HEK293 (cell line): ENCODE data around the gene FUCA2.
A peak's percentile ranks its signal among the peaks of the same experiment; 100 is the strongest.

ENCODE experiments used
- CTCF ChIA-PET: fragments of 350-600 bp; formaldehyde crosslinking; extraction: SDS; loops from one replicate; lab custom pipeline; 2021; ENCODE audit warnings: antibody characterized with exemption; lab: Yijun Ruan, JAX
- POLR2A ChIA-PET: fragments of 300-600 bp; formaldehyde crosslinking; extraction: SDS; loops from one replicate; lab custom pipeline; 2020; ENCODE audit warnings: antibody characterized with exemption, inconsistent platforms; lab: Yijun Ruan, JAX
- H3K27ac ChIP-seq: fragments of 200-500 bp; sonication (Bioruptor generic); 2 replicates; pipeline ENCODE4 v1.5.1; 2014; ENCODE audit warnings: low read depth, low read length, control low read depth, inconsistent platforms; ENCODE audit errors: extremely low read depth
- H3K36me3 ChIP-seq, 2 experiments: fragments of 200-500 bp in 1 of 2; sonication (Bioruptor generic) in 1 of 2; 1 replicate in 1 of 2; 2 replicates in 1 of 2; pipeline ENCODE4 v1.5.1; 2014 to 2017; ENCODE audit warnings: inconsistent platforms in 2 of 2, low read length in 2 of 2; ENCODE audit not compliant: control insufficient read depth in 2 of 2, insufficient read depth in 1 of 2
- H3K4me1 ChIP-seq: fragments of 200-500 bp; sonication (Bioruptor generic); 2 replicates; pipeline ENCODE4 v1.5.1; 2014; ENCODE audit warnings: mild to moderate bottlenecking, low read length, inconsistent platforms; ENCODE audit not compliant: control insufficient read depth, insufficient read depth
- H3K4me3 ChIP-seq: 2 replicates; pipeline ENCODE4 v1.5.1; 2011; ENCODE audit warnings: low read depth, mild to moderate bottlenecking, control low read depth, low read length, moderate library complexity
- H3K9me3 ChIP-seq: fragments of 200-500 bp; sonication (Bioruptor generic); 2 replicates; pipeline ENCODE4 v1.5.1; 2014; ENCODE audit warnings: low read depth, low read length, inconsistent platforms; ENCODE audit not compliant: control insufficient read depth, insufficient read depth
- GLIS2 ChIP-seq: fragments of 450-650 bp; formaldehyde crosslinking; IDR thresholded peaks from 2 replicates; pipeline ENCODE4 v1.5.1; 2016; ENCODE audit warnings: missing biosample characterization, missing genetic modification characterization
- KLF1 ChIP-seq: fragments of 450-650 bp; formaldehyde crosslinking; IDR thresholded peaks from 2 replicates; pipeline ENCODE4 v1.5.1; 2016; ENCODE audit warnings: missing biosample characterization, missing genetic modification characterization
- KLF8 ChIP-seq: fragments of 450-650 bp; formaldehyde crosslinking; IDR thresholded peaks from 2 replicates; pipeline ENCODE4 v1.5.1; 2016; ENCODE audit warnings: missing biosample characterization, missing genetic modification characterization
- REST ChIP-seq: fragments of 450-650 bp; formaldehyde crosslinking; IDR thresholded peaks from 2 replicates; pipeline ENCODE4 v1.5.1; 2016; ENCODE audit warnings: missing biosample characterization, missing genetic modification characterization
- TSHZ1 ChIP-seq: fragments of 450-650 bp; formaldehyde crosslinking; IDR thresholded peaks from 2 replicates; pipeline ENCODE4 v1.5.1; 2016; ENCODE audit warnings: missing biosample characterization, missing genetic modification characterization, borderline replicate concordance
- ZBTB17 ChIP-seq: fragments of 450-650 bp; formaldehyde crosslinking; IDR thresholded peaks from 2 replicates; pipeline ENCODE4 v1.5.1; 2016; ENCODE audit warnings: missing biosample characterization, missing genetic modification characterization
- ZBTB21 ChIP-seq: fragments of 450-650 bp; formaldehyde crosslinking; IDR thresholded peaks from 2 replicates; pipeline ENCODE4 v1.5.1; 2017; ENCODE audit warnings: missing biosample characterization, missing genetic modification characterization
- ZBTB7A ChIP-seq: fragments of 450-650 bp; formaldehyde crosslinking; IDR thresholded peaks from 2 replicates; pipeline ENCODE4 v1.5.1; 2016; ENCODE audit warnings: low read depth, missing biosample characterization, missing genetic modification characterization
- ZBTB8A ChIP-seq: fragments of 450-650 bp; formaldehyde crosslinking; IDR thresholded peaks from 2 replicates; pipeline ENCODE4 v1.5.1; 2016; ENCODE audit warnings: missing biosample characterization, missing genetic modification characterization
- ZFP37 ChIP-seq: fragments of 450-650 bp; formaldehyde crosslinking; IDR thresholded peaks from 2 replicates; pipeline ENCODE4 v1.5.1; 2016; ENCODE audit warnings: missing biosample characterization, missing genetic modification characterization
- ZNF10 ChIP-seq: fragments of 450-650 bp; formaldehyde crosslinking; IDR thresholded peaks from 2 replicates; pipeline ENCODE4 v1.5.1; 2017; ENCODE audit warnings: missing biosample characterization, missing genetic modification characterization
- ZNF114 ChIP-seq: fragments of 450-650 bp; formaldehyde crosslinking; IDR thresholded peaks from 2 replicates; pipeline ENCODE4 v1.5.0; 2017; ENCODE audit warnings: missing biosample characterization, missing genetic modification characterization
- ZNF2 ChIP-seq: fragments of 450-650 bp; formaldehyde crosslinking; IDR thresholded peaks from 2 replicates; pipeline ENCODE4 v1.5.1; 2016; ENCODE audit warnings: missing biosample characterization, missing genetic modification characterization
- ZNF341 ChIP-seq: fragments of 450-650 bp; formaldehyde crosslinking; IDR thresholded peaks from 2 replicates; pipeline ENCODE4; 2016; ENCODE audit warnings: low read depth, missing biosample characterization, missing genetic modification characterization
- ZNF404 ChIP-seq: fragments of 450-650 bp; formaldehyde crosslinking; IDR thresholded peaks from 2 replicates; pipeline ENCODE4 v1.5.1; 2017; ENCODE audit warnings: missing biosample characterization, missing genetic modification characterization
- ZNF488 ChIP-seq: fragments of 450-650 bp; formaldehyde crosslinking; IDR thresholded peaks from 2 replicates; pipeline ENCODE4 v1.5.1; 2016; ENCODE audit warnings: missing biosample characterization, missing genetic modification characterization
- ZNF747 ChIP-seq: fragments of 450-650 bp; formaldehyde crosslinking; IDR thresholded peaks from 2 replicates; pipeline ENCODE4 v1.5.1; 2016; ENCODE audit warnings: missing biosample characterization, missing genetic modification characterization
- ZNF76 ChIP-seq: fragments of 450-650 bp; formaldehyde crosslinking; IDR thresholded peaks from 2 replicates; pipeline ENCODE4; 2016; ENCODE audit warnings: low read depth, missing biosample characterization, missing genetic modification characterization, borderline replicate concordance
- ZNF776 ChIP-seq: fragments of 450-650 bp; formaldehyde crosslinking; IDR thresholded peaks from 2 replicates; pipeline ENCODE4 v1.5.0; 2017; ENCODE audit warnings: missing biosample characterization, missing genetic modification characterization, borderline replicate concordance
- ZNF791 ChIP-seq: fragments of 450-650 bp; formaldehyde crosslinking; IDR thresholded peaks from 2 replicates; pipeline ENCODE4 v1.5.1; 2016; ENCODE audit warnings: missing biosample characterization, missing genetic modification characterization
- TF ChIP-seq, protein P1 (sequence below): fragments of 450-650 bp; formaldehyde crosslinking; IDR thresholded peaks from 2 replicates; pipeline ENCODE4 v1.5.1; 2016; ENCODE audit warnings: missing biosample characterization, missing genetic modification characterization
- TF ChIP-seq, protein P2 (sequence below): fragments of 450-650 bp; formaldehyde crosslinking; IDR thresholded peaks from 2 replicates; pipeline ENCODE4 v1.5.1; 2017; ENCODE audit warnings: missing biosample characterization, mild to moderate bottlenecking, missing genetic modification characterization, moderate library complexity
- TF ChIP-seq, protein P3 (sequence below): fragments of 450-650 bp; formaldehyde crosslinking; IDR thresholded peaks from 2 replicates; pipeline ENCODE4 v1.5.1; 2016; ENCODE audit warnings: missing biosample characterization, missing genetic modification characterization

Gene FUCA2

GRCh38 chr6:143536866-143537691 is 25.6 kb upstream of the FUCA2 start:
- ChIA-PET POLR2A (interaction anchor here (0.6 to 1.5 kb wide), 4 partner anchors 24 to 141 kb away, joined by 3 to 11 read pairs (median 5); partner anchors contain the start of genes ADAT2, FUCA2 and PEX3), CTCF (interaction anchor here (0.6 to 2.5 kb wide), 4 partner anchors 12 to 541 kb away, joined by 3 to 11 read pairs (median 6); no protein-coding TSS in a partner anchor)
- Histone ChIP-seq H3K27ac (peak overlapping the region; percentile 78; the same call in 1 of the 2 replicates), H3K4me3 (peak overlapping the region; percentile 56), H3K36me3 (no peaks in the 10 kb centered on the region), H3K9me3 (no peaks in the 10 kb centered on the region), H3K4me1 (0 out of 2 replicates have a peak, but pooled peaks cover 3% of the 10 kb centered on the region)
- TF ChIP-seq REST (tag by site-specific recombination) (no peak), ZNF404 (tag by site-specific recombination) (no peak), KLF8 (no peak), GLIS2 (tag by site-specific recombination) (no peak), ZNF2 (tag by site-specific recombination) (no peak), ZNF76 (tag by site-specific recombination) (no peak), ZNF488 (tag by site-specific recombination) (no peak), ZBTB21 (tag by site-specific recombination) (no peak), ZBTB8A (tag by site-specific recombination) (peak; percentile 76), ZNF10 (tag by site-specific recombination) (0 out of 2 replicates have a peak, but pooled peaks have one; percentile 14), ZNF114 (tag by site-specific recombination) (no peak), ZFP37 (tag by site-specific recombination) (no peak), ZBTB17 (tag by site-specific recombination) (peak; percentile 60), ZNF791 (tag by site-specific recombination) (no peak), ZBTB7A (no peak), ZNF776 (tag by site-specific recombination) (no peak), ZNF341 (tag by site-specific recombination) (peak; percentile 43; the same call in 1 of the 2 replicates), TSHZ1 (tag by site-specific recombination) (no peak), KLF1 (tag by site-specific recombination) (no peak), ZNF747 (tag by site-specific recombination) (no peak)
- TF ChIP-seq, protein P1, sequence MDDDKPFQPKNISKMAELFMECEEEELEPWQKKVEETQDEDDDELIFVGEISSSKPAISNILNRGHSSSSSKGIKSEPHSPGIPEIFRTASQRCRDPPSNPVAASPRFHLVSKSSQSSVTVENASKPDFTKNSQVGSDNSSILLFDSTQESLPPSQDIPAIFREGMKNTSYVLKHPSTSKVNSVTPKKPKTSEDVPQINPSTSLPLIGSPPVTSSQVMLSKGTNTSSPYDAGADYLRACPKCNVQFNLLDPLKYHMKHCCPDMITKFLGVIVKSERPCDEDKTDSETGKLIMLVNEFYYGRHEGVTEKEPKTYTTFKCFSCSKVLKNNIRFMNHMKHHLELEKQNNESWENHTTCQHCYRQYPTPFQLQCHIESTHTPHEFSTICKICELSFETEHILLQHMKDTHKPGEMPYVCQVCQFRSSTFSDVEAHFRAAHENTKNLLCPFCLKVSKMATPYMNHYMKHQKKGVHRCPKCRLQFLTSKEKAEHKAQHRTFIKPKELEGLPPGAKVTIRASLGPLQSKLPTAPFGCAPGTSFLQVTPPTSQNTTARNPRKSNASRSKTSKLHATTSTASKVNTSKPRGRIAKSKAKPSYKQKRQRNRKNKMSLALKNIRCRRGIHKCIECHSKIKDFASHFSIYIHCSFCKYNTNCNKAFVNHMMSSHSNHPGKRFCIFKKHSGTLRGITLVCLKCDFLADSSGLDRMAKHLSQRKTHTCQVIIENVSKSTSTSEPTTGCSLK, result no peak
- TF ChIP-seq, protein P2, sequence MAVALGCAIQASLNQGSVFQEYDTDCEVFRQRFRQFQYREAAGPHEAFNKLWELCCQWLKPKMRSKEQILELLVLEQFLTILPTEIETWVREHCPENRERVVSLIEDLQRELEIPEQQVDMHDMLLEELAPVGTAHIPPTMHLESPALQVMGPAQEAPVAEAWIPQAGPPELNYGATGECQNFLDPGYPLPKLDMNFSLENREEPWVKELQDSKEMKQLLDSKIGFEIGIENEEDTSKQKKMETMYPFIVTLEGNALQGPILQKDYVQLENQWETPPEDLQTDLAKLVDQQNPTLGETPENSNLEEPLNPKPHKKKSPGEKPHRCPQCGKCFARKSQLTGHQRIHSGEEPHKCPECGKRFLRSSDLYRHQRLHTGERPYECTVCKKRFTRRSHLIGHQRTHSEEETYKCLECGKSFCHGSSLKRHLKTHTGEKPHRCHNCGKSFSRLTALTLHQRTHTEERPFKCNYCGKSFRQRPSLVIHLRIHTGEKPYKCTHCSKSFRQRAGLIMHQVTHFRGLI (tag by site-specific recombination), result no peak
- TF ChIP-seq, protein P3, sequence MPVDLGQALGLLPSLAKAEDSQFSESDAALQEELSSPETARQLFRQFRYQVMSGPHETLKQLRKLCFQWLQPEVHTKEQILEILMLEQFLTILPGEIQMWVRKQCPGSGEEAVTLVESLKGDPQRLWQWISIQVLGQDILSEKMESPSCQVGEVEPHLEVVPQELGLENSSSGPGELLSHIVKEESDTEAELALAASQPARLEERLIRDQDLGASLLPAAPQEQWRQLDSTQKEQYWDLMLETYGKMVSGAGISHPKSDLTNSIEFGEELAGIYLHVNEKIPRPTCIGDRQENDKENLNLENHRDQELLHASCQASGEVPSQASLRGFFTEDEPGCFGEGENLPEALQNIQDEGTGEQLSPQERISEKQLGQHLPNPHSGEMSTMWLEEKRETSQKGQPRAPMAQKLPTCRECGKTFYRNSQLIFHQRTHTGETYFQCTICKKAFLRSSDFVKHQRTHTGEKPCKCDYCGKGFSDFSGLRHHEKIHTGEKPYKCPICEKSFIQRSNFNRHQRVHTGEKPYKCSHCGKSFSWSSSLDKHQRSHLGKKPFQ (tag by site-specific recombination), result no peak
